Thoracic aorta (tissue), 2 donors: ENCODE results near the gene FAM9C. TPM values are rescaled to one million over a fixed set of nuclear protein-coding genes. Genes with fewer than 3 reads are reported as not detected.

Source experiments
- ATAC-seq: fragments of 150-250 bp; one replicate; pipeline ENCODE4 v1.8.0; 2017; ENCODE audit warnings: low read depth; ENCODE audit not compliant: insufficient number of reproducible peaks, low FRiP score
- DNase-seq: peaks from one replicate; pipeline ENCODE4 v3.0.0-alpha.2; 2020; ENCODE audit warnings: low spot score
- H3K27ac ChIP-seq, 2 donors: fragments of 200-600 bp; sonication (generic); 1 replicate in 1 of 2; 2 replicates in 1 of 2; pipeline ENCODE4 v1.5.1; 2016; ENCODE audit warnings: mild to moderate bottlenecking in 2 of 2, moderate library complexity in 2 of 2
- H3K27me3 ChIP-seq: fragments of 200-600 bp; sonication (generic); replicated peaks from 2 replicates; pipeline ENCODE4 v1.6.0; 2016; ENCODE audit warnings: mild to moderate bottlenecking; ENCODE audit not compliant: insufficient read depth
- H3K36me3 ChIP-seq: fragments of 200-600 bp; sonication (generic); one replicate; pipeline ENCODE4 v1.5.1; 2016
- H3K4me1 ChIP-seq, 2 donors: fragments of 200-600 bp; sonication (generic); 1 replicate in 1 of 2; 2 replicates in 1 of 2; pipeline versions ENCODE4 v1.5.1 to v1.6.0; 2016; ENCODE audit warnings: low read depth in 2 of 2, mild to moderate bottlenecking in 1 of 2; ENCODE audit not compliant: control insufficient read depth in 1 of 2
- H3K4me3 ChIP-seq: fragments of 200-600 bp; sonication (generic); 2 replicates; pipeline ENCODE4 v1.5.1; 2016; ENCODE audit warnings: mild to moderate bottlenecking
- H3K9me3 ChIP-seq: fragments of 200-600 bp; sonication (generic); 2 replicates; pipeline ENCODE4 v1.5.1; 2016
- total RNA-seq, 2 donors: library from RNA; depleted of rRNA; stranded (reverse); fragments of >200 nt; gene quantifications; one replicate each; pipeline versions ENCODE4 v1.1.0 to v1.2.3, GENCODE V29; 2016
- TF ChIP-seq, protein P1 (sequence below): fragments of 200-600 bp; sonication (generic); IDR thresholded peaks from one replicate; pipeline ENCODE4 v1.5.1; 2019; ENCODE audit warnings: antibody characterized with exemption

Gene FAM9C
- total RNA-seq, 2 donors from 2014 or later: not detected

DNA sequence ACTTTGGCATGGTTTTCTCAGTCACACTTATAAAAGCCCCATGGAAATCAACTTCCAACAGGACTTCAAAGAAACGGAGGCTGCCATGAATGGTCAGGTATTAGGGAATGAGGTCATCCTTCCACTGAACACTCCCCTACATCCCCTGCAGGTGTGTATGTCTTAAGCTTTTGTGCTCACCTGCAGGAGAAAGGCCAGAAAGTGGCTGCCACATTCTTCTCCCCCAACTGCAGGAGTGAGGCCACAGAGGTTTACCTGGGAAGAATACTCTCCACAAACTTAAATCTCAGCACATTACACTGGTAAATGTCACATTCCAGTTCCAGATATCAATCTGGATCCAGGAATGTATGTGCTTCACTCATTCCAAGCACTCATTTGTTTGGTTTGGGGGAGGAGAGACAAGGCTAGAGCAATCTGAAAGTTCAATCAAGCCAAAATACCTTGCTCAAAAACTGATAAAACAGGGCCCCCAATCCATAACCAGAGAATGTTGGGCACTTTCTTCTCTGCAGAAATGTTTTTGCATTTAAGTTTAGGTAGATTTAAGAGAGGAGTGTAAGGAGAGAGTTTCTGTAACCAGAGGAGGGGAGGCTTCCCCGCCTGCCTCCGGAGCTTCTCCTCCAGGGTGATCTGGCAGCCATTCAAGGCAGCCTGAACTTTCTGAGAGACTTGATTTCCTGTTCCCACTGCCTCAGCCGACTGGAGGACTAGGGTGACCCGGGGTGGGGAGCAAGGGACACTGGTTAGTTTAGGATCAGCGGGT is 15.4 kb downstream of the FAM9C start:
- Histone ChIP-seq H3K4me3 (peak overlapping the region; percentile 41), H3K9me3 (no peaks in the 10 kb centered on the region), H3K27me3 (no peaks in the 10 kb centered on the region), H3K27ac (no peak overlapping the region), H3K4me1 (peaks cover 0 to 15% of the 10 kb centered on the region in 2 donors), H3K36me3 (no peaks in the 10 kb centered on the region)
- TF ChIP-seq, protein P1, sequence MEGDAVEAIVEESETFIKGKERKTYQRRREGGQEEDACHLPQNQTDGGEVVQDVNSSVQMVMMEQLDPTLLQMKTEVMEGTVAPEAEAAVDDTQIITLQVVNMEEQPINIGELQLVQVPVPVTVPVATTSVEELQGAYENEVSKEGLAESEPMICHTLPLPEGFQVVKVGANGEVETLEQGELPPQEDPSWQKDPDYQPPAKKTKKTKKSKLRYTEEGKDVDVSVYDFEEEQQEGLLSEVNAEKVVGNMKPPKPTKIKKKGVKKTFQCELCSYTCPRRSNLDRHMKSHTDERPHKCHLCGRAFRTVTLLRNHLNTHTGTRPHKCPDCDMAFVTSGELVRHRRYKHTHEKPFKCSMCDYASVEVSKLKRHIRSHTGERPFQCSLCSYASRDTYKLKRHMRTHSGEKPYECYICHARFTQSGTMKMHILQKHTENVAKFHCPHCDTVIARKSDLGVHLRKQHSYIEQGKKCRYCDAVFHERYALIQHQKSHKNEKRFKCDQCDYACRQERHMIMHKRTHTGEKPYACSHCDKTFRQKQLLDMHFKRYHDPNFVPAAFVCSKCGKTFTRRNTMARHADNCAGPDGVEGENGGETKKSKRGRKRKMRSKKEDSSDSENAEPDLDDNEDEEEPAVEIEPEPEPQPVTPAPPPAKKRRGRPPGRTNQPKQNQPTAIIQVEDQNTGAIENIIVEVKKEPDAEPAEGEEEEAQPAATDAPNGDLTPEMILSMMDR: no peak
- no peak for ATAC-seq
- no peak for DNase-seq

DNA sequence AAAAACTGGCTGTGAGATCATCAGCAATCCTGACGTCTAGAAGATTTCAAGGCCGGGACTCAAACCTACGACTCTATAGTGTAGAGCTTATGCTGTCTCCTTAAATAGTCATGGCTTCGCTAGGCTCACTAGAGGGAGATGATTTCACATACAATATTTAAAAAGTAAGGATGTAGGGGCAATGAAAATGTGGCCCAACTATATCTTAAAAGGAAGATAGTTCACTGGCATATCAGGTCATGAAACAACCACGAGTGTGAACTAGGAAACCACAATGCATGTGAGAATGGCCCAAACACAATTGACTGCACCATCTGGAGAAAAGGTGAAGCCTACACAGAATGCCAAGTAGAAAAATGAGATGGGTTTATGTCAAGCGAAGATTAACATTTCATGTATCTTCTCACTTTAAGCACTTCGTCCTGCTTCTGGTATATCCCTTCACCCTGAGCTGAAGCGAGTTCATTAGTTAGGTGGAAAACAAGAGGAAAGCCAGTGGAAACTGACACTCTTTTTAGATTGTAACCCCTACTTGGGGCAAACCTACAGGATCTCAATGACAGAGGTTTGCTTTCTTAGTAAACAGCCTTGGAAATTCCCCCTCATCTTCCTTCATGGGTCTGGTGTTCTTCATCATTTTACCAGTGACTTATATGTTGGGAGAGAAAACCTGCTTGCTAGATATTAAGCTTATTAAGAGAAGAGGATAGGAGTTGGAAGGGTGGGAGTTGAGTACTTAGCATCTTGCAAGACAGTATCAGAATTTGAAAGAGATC is 17.4 kb downstream of the FAM9C start:
- Histone ChIP-seq H3K27me3 (no peaks in the 10 kb centered on the region), H3K27ac (no peak overlapping the region), H3K4me3 (no peak overlapping the region), H3K4me1 (peaks cover 0 to 15% of the 10 kb centered on the region in 2 donors), H3K36me3 (no peaks in the 10 kb centered on the region), H3K9me3 (no peaks in the 10 kb centered on the region)
- DNase-seq (no peak), ATAC-seq (no peak)
- TF ChIP-seq, protein P1: no peak

DNA sequence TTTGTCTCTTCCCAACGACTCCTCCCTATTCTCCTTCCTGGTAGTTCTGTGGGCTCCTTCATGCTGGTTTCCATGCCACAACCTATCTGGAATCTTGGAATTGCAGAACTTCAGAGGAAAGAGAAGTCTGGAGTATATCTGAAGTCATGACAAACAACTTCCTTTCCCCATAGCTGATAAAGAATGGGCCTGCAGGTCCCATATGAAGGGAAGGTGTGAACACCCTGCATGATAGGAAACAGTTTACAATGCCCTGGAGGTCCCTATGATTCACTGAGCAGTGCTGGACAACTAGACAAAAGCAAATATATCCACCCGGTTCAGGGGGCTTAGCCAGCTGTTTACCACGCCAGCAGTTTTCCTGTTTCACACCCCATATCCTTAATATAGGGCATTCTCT is 19.4 kb downstream of the FAM9C start:
- no peaks in the 10 kb centered on the region for H3K27me3 ChIP-seq
- no peaks in the 10 kb centered on the region for H3K9me3 ChIP-seq
- TF ChIP-seq, protein P1: no peak
- DNase-seq (no peak), ATAC-seq (no peak)
- no peak overlapping the region for H3K4me3 ChIP-seq
- H3K36me3 ChIP-seq: no peaks in the 10 kb centered on the region
- H3K27ac ChIP-seq: no peak overlapping the region
- peaks cover 0 to 14% of the 10 kb centered on the region in 2 donors for H3K4me1 ChIP-seq

DNA sequence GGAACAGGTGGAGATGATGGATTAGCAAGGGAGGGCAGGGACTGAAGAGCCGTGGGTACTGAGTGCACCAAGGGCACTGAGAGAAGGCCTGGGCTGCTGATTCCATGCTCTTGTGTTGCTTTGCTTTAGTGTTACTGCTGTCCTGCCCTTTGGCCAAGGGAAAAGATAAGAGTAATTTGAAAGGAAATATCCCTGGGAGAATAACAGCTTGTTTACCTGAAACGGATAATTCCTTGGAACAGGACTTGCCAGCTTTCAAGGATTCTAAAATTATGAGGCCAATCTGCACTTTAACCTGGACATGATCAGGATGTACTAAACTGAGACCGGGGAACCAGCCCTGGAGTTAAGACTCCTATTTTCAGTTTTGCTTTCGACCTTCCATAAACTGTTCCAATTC is 20.4 kb downstream of the FAM9C start:
- Histone ChIP-seq H3K9me3 (no peaks in the 10 kb centered on the region), H3K27me3 (no peaks in the 10 kb centered on the region), H3K36me3 (no peaks in the 10 kb centered on the region), H3K27ac (no peak overlapping the region), H3K4me1 (peaks cover 0 to 4% of the 10 kb centered on the region in 2 donors), H3K4me3 (no peak overlapping the region)
- TF ChIP-seq, protein P1: no peak
- DNase-seq (no peak), ATAC-seq (no peak)

DNA sequence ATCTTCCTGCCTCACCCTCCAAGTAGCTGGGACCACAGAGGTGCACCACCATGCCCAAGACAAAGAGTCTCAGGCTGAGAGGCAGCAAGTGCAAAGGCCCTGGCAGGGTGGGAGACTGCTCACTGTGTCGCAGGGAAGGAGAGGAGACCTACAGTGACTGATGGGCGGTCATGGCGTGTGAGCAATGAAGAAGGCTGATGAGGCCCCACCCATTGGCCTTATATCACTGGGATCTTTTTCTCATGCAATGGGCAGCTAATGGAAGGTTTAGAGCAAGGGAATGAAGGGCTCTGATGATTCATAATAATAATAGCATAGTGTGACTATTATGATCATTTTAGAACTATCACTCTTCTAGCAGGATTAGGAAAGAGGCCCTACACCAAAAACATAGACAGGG is 20.9 kb downstream of the FAM9C start:
- Histone ChIP-seq H3K27me3 (no peaks in the 10 kb centered on the region), H3K4me3 (no peak overlapping the region), H3K4me1 (no peaks in the 10 kb centered on the region), H3K36me3 (no peaks in the 10 kb centered on the region), H3K27ac (no peak overlapping the region), H3K9me3 (no peaks in the 10 kb centered on the region)
- DNase-seq (no peak), ATAC-seq (no peak)
- TF ChIP-seq, protein P1: no peak
